Measurements from ENCODE around the gene MRPL4. TPM values are rescaled to one million over a fixed set of nuclear protein-coding genes. Genes with fewer than 3 reads are reported as not detected.

MRPL4 gene
- total and polyA plus RNA-seq, 2 of the 13 experiments (the other 11 are each of a cell fraction or from before 2014, with no cell fraction given), result 40.6 to 42.5 TPM

GRCh38 chr19:10269333-10270179 is 17.5 kb downstream of the MRPL4 start (continued):
- no peak for TF ChIP-seq ZNF609 (CRISPR knock-in tag; IDR thresholded peaks at IDR 0.05; ENCODE audit: borderline replicate concordance)
- no peak for TF ChIP-seq ZXDC (CRISPR knock-in tag; IDR thresholded peaks at IDR 0.05)
- no peak for TF ChIP-seq ZNF432 (CRISPR knock-in tag; IDR thresholded peaks at IDR 0.05; ENCODE audit: borderline replicate concordance)
- no peak for TF ChIP-seq FUBP1 (CRISPR knock-in tag; IDR thresholded peaks at IDR 0.05; ENCODE audit: borderline replicate concordance)
- TF ChIP-seq ZBTB39 (CRISPR knock-in tag; IDR thresholded peaks at IDR 0.05), result no peak
- TF ChIP-seq DNMT1 (CRISPR knock-in tag; IDR thresholded peaks at IDR 0.05), result no peak
- TF ChIP-seq GABPA (IDR thresholded peaks at IDR 0.05; ENCODE audit: low read depth, low read length), result no peak
- TF ChIP-seq GABPA (CRISPR knock-in tag; IDR thresholded peaks at IDR 0.05; ENCODE audit: low read depth), result no peak
- no peak for TF ChIP-seq ZEB1 (IDR thresholded peaks at IDR 0.05; ENCODE audit: insufficient replicate concordance, low read depth)
- no peak for TF ChIP-seq MEF2D (CRISPR knock-in tag; IDR thresholded peaks at IDR 0.05)
- no peak for TF ChIP-seq MEIS1 (CRISPR knock-in tag; IDR thresholded peaks at IDR 0.05; ENCODE audit: borderline replicate concordance)
- TF ChIP-seq HOXA3 (CRISPR knock-in tag; IDR thresholded peaks at IDR 0.05), result no peak
- no peak for TF ChIP-seq IRF9 (CRISPR knock-in tag; IDR thresholded peaks at IDR 0.05; ENCODE audit: borderline replicate concordance)
- TF ChIP-seq RAD21 (CRISPR knock-in tag; IDR thresholded peaks at IDR 0.05), result peak; percentile 94

All from HepG2 (cell line).